Hematopoietic multipotent progenitor cell treated with erythropoietin and hydrocortisone succinate and interleukin-3 and kit ligand, for 17 days (in vitro differentiated cells): ENCODE results near the gene MRPS7.
A peak's percentile ranks its signal among the peaks of the same experiment; 100 is the strongest.
"Not testable (repeated sequence)": the region's sequence is repeated elsewhere in the genome, so short reads cannot be mapped to it uniquely, and the experiment has no call there.

Source experiments
- DNase-seq: peaks from one replicate; pipeline ENCODE4 v3.0.0-alpha.2; 2015; ENCODE audit warnings: low spot score

Gene MRPS7

GRCh38 chr17:75244133-75244866 lies 17.4 kb upstream of the MRPS7 start:
- no peak for DNase-seq

- DNase-seq, result no peak
Measured at GRCh38 chr17:75245011-75245410, 16.7 kb upstream of the MRPS7 start.

- DNase-seq, result no peak
Measured at GRCh38 chr17:75246404-75246803, 15.3 kb upstream of the MRPS7 start.

- no peak for DNase-seq
Measured at GRCh38 chr17:75249564-75249963, 12.1 kb upstream of the MRPS7 start.

- no peak for DNase-seq
Measured at GRCh38 chr17:75250009-75250471, 11.6 kb upstream of the MRPS7 start.

GRCh38 chr17:75252039-75252816 lies 9.5 kb upstream of the MRPS7 start:
- DNase-seq, result no peak

- not testable (repeated sequence) for DNase-seq
Measured at GRCh38 chr17:75255954-75256698, 5.6 kb upstream of the MRPS7 start.

GRCh38 chr17:75257228-75257627 lies 4.5 kb upstream of the MRPS7 start:
- not testable (repeated sequence) for DNase-seq

GRCh38 chr17:75260641-75261335 lies 891 bp upstream of the MRPS7 start:
- no peak for DNase-seq

GRCh38 chr17:75262112-75262606 lies 480 bp downstream of the MRPS7 start:
- no peak for DNase-seq

GRCh38 chr17:75263055-75263454 lies 1.4 kb downstream of the MRPS7 start:
- no peak for DNase-seq

- no peak for DNase-seq
Measured at GRCh38 chr17:75265614-75266315, 4.1 kb downstream of the MRPS7 start.

GRCh38 chr17:75266316-75267152 lies 4.9 kb downstream of the MRPS7 start:
- no peak for DNase-seq

GRCh38 chr17:75267153-75267410 lies 5.4 kb downstream of the MRPS7 start:
- no peak for DNase-seq

- DNase-seq, result no peak
Measured at GRCh38 chr17:75267411-75268232, 5.9 kb downstream of the MRPS7 start.

GRCh38 chr17:75269844-75270217 lies 8.2 kb downstream of the MRPS7 start:
- no peak for DNase-seq

- peak; percentile 26 for DNase-seq
Measured at GRCh38 chr17:75270218-75270965, 8.7 kb downstream of the MRPS7 start.

GRCh38 chr17:75270966-75271232 lies 9.2 kb downstream of the MRPS7 start, which contains the start of gene MIF4GD:
Gene MIF4GD, minus strand, starts transcription at chr17:75271231. Its CDS starts 1,036 bp downstream, at chr17:75270195.
- DNase-seq, result no peak
